ENCODE results near the gene PPAT.
A peak's percentile ranks its signal among the peaks of the same experiment; 100 is the strongest.

Gene PPAT

GRCh38 chr4:56433280-56433679, 2.1 kb downstream of the PPAT start:
- no peaks in the 10 kb centered on the region for H3K36me3 ChIP-seq (replicated peaks)
- H3K4me3 ChIP-seq (ENCODE audit: low read depth, low read length): no peak overlapping the region
- H3K27me3 ChIP-seq (replicated peaks): no peaks in the 10 kb centered on the region
- in situ Hi-C loops (cut with HindIII; ENCODE audit: low pct_ligation_motif_present, low sequenced_read_pairs): no loop called here
- DNase-seq: no peak
- H3K27ac ChIP-seq: no peak overlapping the region
- TF ChIP-seq CTCF (IDR thresholded peaks at IDR 0.05; ENCODE audit: low read depth, low read length, missing control alignments): no peak

DNA sequence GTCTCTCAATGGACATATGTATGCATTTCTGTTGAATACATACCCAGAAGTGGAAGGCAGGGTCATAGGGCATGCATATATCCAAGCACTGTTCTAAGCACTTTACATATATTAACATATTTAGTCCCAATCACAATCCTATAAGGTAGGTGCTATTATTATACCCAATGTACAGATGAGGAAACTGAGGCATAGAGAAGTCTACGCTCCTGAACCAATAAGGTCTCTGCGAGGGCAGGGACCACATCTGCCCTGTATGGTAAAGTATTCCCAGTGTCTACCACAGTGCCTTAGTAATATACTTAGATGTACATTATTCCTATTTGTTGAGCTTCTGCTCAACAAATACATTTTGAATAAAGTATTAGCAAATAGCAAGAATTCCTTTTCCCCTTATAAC, 5.2 kb downstream of the PPAT start:
- no peak overlapping the region for H3K27ac ChIP-seq
- no peak overlapping the region for H3K4me3 ChIP-seq (ENCODE audit: low read depth, low read length)
- no peaks in the 10 kb centered on the region for H3K36me3 ChIP-seq (replicated peaks)
- DNase-seq: no peak
- no peaks in the 10 kb centered on the region for H3K27me3 ChIP-seq (replicated peaks)
- no peak for TF ChIP-seq CTCF (IDR thresholded peaks at IDR 0.05; ENCODE audit: low read depth, low read length, missing control alignments)
- in situ Hi-C loops (cut with HindIII; ENCODE audit: low pct_ligation_motif_present, low sequenced_read_pairs): no loop called here

GRCh38 chr4:56427179-56427578, 8.2 kb downstream of the PPAT start:
- no peak overlapping the region for H3K4me3 ChIP-seq (ENCODE audit: low read depth, low read length)
- no peaks in the 10 kb centered on the region for H3K27me3 ChIP-seq (replicated peaks)
- H3K36me3 ChIP-seq (replicated peaks): no peaks in the 10 kb centered on the region
- H3K27ac ChIP-seq: no peak overlapping the region
- in situ Hi-C loops (cut with HindIII; ENCODE audit: low pct_ligation_motif_present, low sequenced_read_pairs): no loop called here
- DNase-seq: no peak
- TF ChIP-seq CTCF (IDR thresholded peaks at IDR 0.05; ENCODE audit: low read depth, low read length, missing control alignments): no peak

DNA sequence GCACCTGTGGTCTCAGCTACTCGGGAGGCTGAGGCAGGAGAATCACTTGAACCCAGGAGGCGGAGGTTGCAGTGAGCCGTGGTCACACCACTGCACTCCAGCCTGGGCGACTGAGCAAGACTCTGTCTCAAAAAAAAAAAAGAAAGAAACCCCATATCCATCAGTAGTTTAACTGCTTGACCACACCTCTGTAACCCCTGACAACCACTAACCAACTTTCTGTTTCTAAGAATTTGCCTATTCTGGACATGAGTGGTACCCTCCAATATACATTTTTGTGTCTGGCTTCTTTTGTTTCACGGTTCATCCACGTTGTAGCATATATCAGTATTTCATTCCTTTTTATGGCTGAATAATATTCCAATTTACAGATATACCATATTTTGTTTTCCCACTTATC, 9.1 kb downstream of the PPAT start:
- no peaks in the 10 kb centered on the region for H3K27me3 ChIP-seq (replicated peaks)
- no peak for TF ChIP-seq CTCF (IDR thresholded peaks at IDR 0.05; ENCODE audit: low read depth, low read length, missing control alignments)
- no peak overlapping the region for H3K27ac ChIP-seq
- no peak overlapping the region for H3K4me3 ChIP-seq (ENCODE audit: low read depth, low read length)
- no peaks in the 10 kb centered on the region for H3K36me3 ChIP-seq (replicated peaks)
- DNase-seq: no peak
- in situ Hi-C loops (cut with HindIII; ENCODE audit: low pct_ligation_motif_present, low sequenced_read_pairs): no loop called here

DNA sequence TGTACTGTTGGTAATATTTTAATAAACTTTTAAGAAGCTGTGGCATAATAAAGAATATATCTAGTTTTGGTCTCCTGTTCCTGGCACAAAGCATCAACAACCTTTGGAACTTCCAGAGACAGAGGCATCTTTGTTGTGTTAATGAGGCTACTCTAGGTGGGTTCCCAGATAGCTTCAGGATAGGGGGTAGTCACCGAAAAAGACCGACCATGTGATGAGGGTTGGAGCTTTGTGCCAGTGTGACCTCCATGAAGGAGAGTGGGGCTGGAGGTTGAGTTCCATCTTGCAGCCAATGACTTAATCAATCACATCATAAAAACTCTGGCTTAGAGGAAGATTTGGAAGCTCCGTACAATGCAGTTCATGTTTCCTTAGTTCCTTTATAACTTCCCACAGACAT, 9.9 kb downstream of the PPAT start:
- Histone ChIP-seq H3K36me3 (replicated peaks) (no peaks in the 10 kb centered on the region), H3K27me3 (replicated peaks) (no peaks in the 10 kb centered on the region), H3K27ac (no peak overlapping the region), H3K4me3 (ENCODE audit: low read depth, low read length) (no peak overlapping the region)
- TF ChIP-seq CTCF (IDR thresholded peaks at IDR 0.05; ENCODE audit: low read depth, low read length, missing control alignments): no peak
- no peak for DNase-seq
- in situ Hi-C loops (cut with HindIII; ENCODE audit: low pct_ligation_motif_present, low sequenced_read_pairs): no loop called here

GRCh38 chr4:56424697-56425514, 10.5 kb downstream of the PPAT start:
- H3K4me3 ChIP-seq (ENCODE audit: low read depth, low read length): no peak overlapping the region
- in situ Hi-C loops (cut with HindIII; ENCODE audit: low pct_ligation_motif_present, low sequenced_read_pairs): no loop called here
- DNase-seq: peak; percentile 36
- no peaks in the 10 kb centered on the region for H3K27me3 ChIP-seq (replicated peaks)
- H3K27ac ChIP-seq: no peak overlapping the region
- H3K36me3 ChIP-seq (replicated peaks): no peaks in the 10 kb centered on the region
- TF ChIP-seq CTCF (IDR thresholded peaks at IDR 0.05; ENCODE audit: low read depth, low read length, missing control alignments): peak; percentile 59
